GM12878 (cell line): ENCODE data around the gene NUDT7. TPM values are rescaled to one million over a fixed set of nuclear protein-coding genes. Genes with fewer than 3 reads are reported as not detected.

Experiments used
- ATAC-seq: fragments of 200-7000 bp; cut with Tn5 transposase; 3 replicates; pipeline ENCODE4 v1.9.1; 2020; ENCODE audit warnings: mild to moderate bottlenecking, moderate library complexity
- BruUV-seq: library from RNA; stranded (reverse); fragments of 400-500 nt; replicated peaks from 2 replicates; lab custom pipeline; 2021; lab: Mats Ljungman, UMichigan
- CTCF ChIA-PET: fragments of 300-600 bp; sonication (Branson Sonifier 250); formaldehyde crosslinking; extraction: SDS; loops from one replicate; lab custom pipeline; 2021; ENCODE audit warnings: inconsistent platforms; lab: Yijun Ruan, JAX
- POLR2A ChIA-PET: fragments of 350-600 bp; formaldehyde crosslinking; extraction: SDS; loops from one replicate; lab custom pipeline; 2021; ENCODE audit warnings: inconsistent platforms; lab: Charles Lee
- RAD21 ChIA-PET: fragments of 300-600 bp; sonication (Branson Sonifier 250); formaldehyde crosslinking; loops from one replicate; lab custom pipeline; 2023; ENCODE audit warnings: antibody characterized with exemption; ENCODE audit not compliant: unreplicated experiment; lab: Charles Lee
- SMC1A ChIA-PET: fragments of 300-600 bp; sonication (Branson Sonifier 250); formaldehyde crosslinking; loops from one replicate; lab custom pipeline; 2023; ENCODE audit not compliant: unreplicated experiment, uncharacterized antibody; lab: Charles Lee
- DNase-seq: peaks from one replicate; pipeline ENCODE4 v3.0.0-alpha.2; 2011; ENCODE audit warnings: low read depth, low spot score
- FAIRE-seq: peaks from 3 replicates; lab custom pipeline; 2011; peaks lifted over from hg19 to GRCh38; lab: Jason Lieb, UNC
- H2AFZ ChIP-seq: 2 replicates; pipeline ENCODE4 v1.6.0; 2011; ENCODE audit warnings: low read depth, low read length, control low read depth; ENCODE audit not compliant: control insufficient read depth
- H3K27ac ChIP-seq: 2 replicates; pipeline ENCODE4 v1.5.1; 2011; ENCODE audit warnings: control low read depth; ENCODE audit not compliant: control insufficient read depth, insufficient read depth
- H3K27me3 ChIP-seq, 2 experiments: replicated peaks in 1 of 2; 2 replicates each; pipeline versions ENCODE4 v1.6.0 to v1.6.1; 2011; ENCODE audit warnings: low read length in 1 of 2; ENCODE audit not compliant: control insufficient read depth in 2 of 2, insufficient read depth in 2 of 2
- H3K36me3 ChIP-seq, 2 experiments: 2 replicates each; pipeline ENCODE4 v1.5.1; 2011; ENCODE audit warnings: low read length in 1 of 2; ENCODE audit not compliant: control insufficient read depth in 2 of 2, insufficient read depth in 2 of 2
- H3K4me1 ChIP-seq: 2 replicates; pipeline ENCODE4 v1.6.1; 2011; ENCODE audit warnings: mild to moderate bottlenecking, low read length, moderate library complexity, mixed read lengths; ENCODE audit not compliant: control insufficient read depth, insufficient read depth
- H3K4me2 ChIP-seq: 2 replicates; pipeline ENCODE4 v1.6.0; 2011; ENCODE audit warnings: control low read depth; ENCODE audit not compliant: control insufficient read depth, insufficient read depth
- H3K4me3 ChIP-seq: fragments of 200-600 bp; sonication (generic); 2 replicates; pipeline ENCODE4 v1.5.1; 2016
- H3K79me2 ChIP-seq: 2 replicates; pipeline ENCODE4 v1.6.0; 2011; ENCODE audit warnings: low read length; ENCODE audit not compliant: control insufficient read depth, insufficient read depth
- H3K9ac ChIP-seq: 2 replicates; pipeline ENCODE4 v1.8.0; 2011; ENCODE audit warnings: low read length, control low read depth, mixed read lengths; ENCODE audit not compliant: control insufficient read depth, insufficient read depth
- H3K9me3 ChIP-seq: replicated peaks from 3 replicates; pipeline ENCODE4 v1.5.1; 2011; ENCODE audit warnings: mild to moderate bottlenecking, low read length; ENCODE audit not compliant: control insufficient read depth, insufficient read depth
- H4K20me1 ChIP-seq: 2 replicates; pipeline ENCODE4 v1.6.0; 2011; ENCODE audit not compliant: control insufficient read depth, insufficient read depth
- ETV6 ChIP-seq, 2 experiments: fragments of 450-650 bp in 1 of 2; IDR thresholded peaks in 1 of 2; conservative IDR thresholded peaks in 1 of 2; 2 replicates each; pipeline ENCODE4 v1.6.1; 2014; ENCODE audit warnings: antibody characterized with exemption in 1 of 2, borderline replicate concordance in 1 of 2, low read depth in 1 of 2, mild to moderate bottlenecking in 1 of 2, moderate library complexity in 1 of 2
- IKZF1 ChIP-seq: fragments of 450-650 bp; conservative IDR thresholded peaks from 2 replicates; pipeline ENCODE4 v1.6.1; 2017; ENCODE audit warnings: antibody characterized with exemption, mild to moderate bottlenecking
- IRF4 ChIP-seq: IDR thresholded peaks from 2 replicates; pipeline ENCODE4 v1.6.1; 2011; ENCODE audit warnings: low read depth, low read length
- RUNX3 ChIP-seq: IDR thresholded peaks from 2 replicates; pipeline ENCODE4 v1.6.1; 2012; ENCODE audit warnings: low read length, inconsistent platforms
- ZZZ3 ChIP-seq: IDR thresholded peaks from 2 replicates; pipeline ENCODE4 v1.6.1; 2011; ENCODE audit warnings: low read depth; ENCODE audit not compliant: control insufficient read depth, insufficient read length
- whole genome bisulfite sequencing: methylation state at CpG from one replicate; pipeline ENCODE4 v1.1.6; 2016; ENCODE audit warnings: low lambda C conversion rate; ENCODE audit not compliant: insufficient replicate concordance, insufficient coverage; ENCODE audit errors: missing lambda C conversion rate; 5-methylcytosine and 5-hydroxymethylcytosine counted together
- in situ Hi-C: fragments of 300-500 bp; cut with MboI; formaldehyde crosslinking; loops from 9 replicates; pipeline ENCODE4 v1.14.3; 2018; ENCODE audit warnings: mixed read lengths
- intact Hi-C: fragments of 100-400 bp; cut with micrococcal nuclease; formaldehyde crosslinking; loops from one replicate; pipeline ENCODE4 v1.14.2; 2022; ENCODE audit not compliant: unreplicated experiment
- polyA plus RNA-seq, 11 experiments: library from polyadenylated mRNA; depleted of rRNA in 4 of 11; unstranded in 6 of 11; stranded (reverse) in 5 of 11; fragments of >200 nt; fragmentation: Nextera tagmentation in 4 of 11; fragmentation: Illumina TruSeq in 1 of 11; extraction: Ambion mirVana in 4 of 11; extraction: Trizol in 1 of 11; gene quantifications; 1 replicate in 1 of 11; 2 replicates in 10 of 11; pipeline versions ENCODE4 v1.2.1 to v1.2.3, GENCODE V29; 2011 to 2016; ENCODE audit warnings: inconsistent platforms in 2 of 11, missing spikeins in 2 of 11, low read depth in 1 of 11
- total RNA-seq, 4 experiments: library from RNA; depleted of rRNA in 3 of 4; stranded (reverse); fragments of >200 nt in 3 of 4; fragmentation: Illumina TruSeq in 1 of 4; extraction: Trizol in 1 of 4; gene quantifications; 2 replicates each; pipeline versions ENCODE4 v1.2.1 to v1.2.3, GENCODE V29; 2013 to 2021

Gene NUDT7
- total and polyA plus RNA-seq, 10 of the 15 experiments (the other 5 are each of a cell fraction or from before 2014, with no cell fraction given): 2.8 to 14.3 (median 5.2) TPM

GRCh38 chr16:77732241-77732946 lies 10.1 kb downstream of the NUDT7 start:
- ChIA-PET CTCF (interaction anchor here (0.7 kb wide), 1 partner anchor 19 kb away, joined by 3 read pairs; no protein-coding TSS in a partner anchor), SMC1A (no interaction called here), POLR2A (no interaction called here), RAD21 (no interaction called here)
- H3K27me3 ChIP-seq: no peaks in the 10 kb centered on the region
- H3K4me3 ChIP-seq: no peak overlapping the region
- in situ Hi-C loops (no loop called here), intact Hi-C loops (no loop called here)
- H3K27ac ChIP-seq: no peak overlapping the region
- ATAC-seq (no peak), FAIRE-seq (no peak), DNase-seq (no peak)
- H3K4me1 ChIP-seq: no peaks in the 10 kb centered on the region
- no TSS peak for BruUV-seq
- no peaks in the 10 kb centered on the region for H3K79me2 ChIP-seq
- no peak overlapping the region for H3K9ac ChIP-seq
- H2AFZ ChIP-seq: no peak overlapping the region
- no peaks in the 10 kb centered on the region for H4K20me1 ChIP-seq
- H3K9me3 ChIP-seq: no peaks in the 10 kb centered on the region; the same call in 2 of the 3 replicates
- WGBS: 54% methylated on average over 8 of the region's 11 CpGs
- no peaks in the 10 kb centered on the region for H3K36me3 ChIP-seq
- no peak overlapping the region for H3K4me2 ChIP-seq
- TF ChIP-seq IKZF1 (no peak), IRF4 (no peak)

- Histone ChIP-seq H3K4me1 (no peaks in the 10 kb centered on the region), H3K27ac (no peak overlapping the region), H4K20me1 (no peaks in the 10 kb centered on the region), H3K4me3 (no peak overlapping the region), H3K27me3 (no peaks in the 10 kb centered on the region), H3K36me3 (no peaks in the 10 kb centered on the region), H3K4me2 (no peak overlapping the region), H3K9me3 (no peaks in the 10 kb centered on the region), H3K79me2 (no peaks in the 10 kb centered on the region), H2AFZ (no peak overlapping the region), H3K9ac (no peak overlapping the region)
- ChIA-PET SMC1A (no interaction called here), RAD21 (no interaction called here), CTCF (interaction anchor here (0.6 kb wide), 2 partner anchors 204 to 208 kb away, joined by 3 read pairs; no protein-coding TSS in a partner anchor), POLR2A (no interaction called here)
- ATAC-seq: peak; percentile 27; the same call in 1 of the 3 replicates
- intact Hi-C loops (no loop called here), in situ Hi-C loops (no loop called here)
- DNase-seq: no peak
- TF ChIP-seq ZZZ3 (no peak), ETV6 (conservative IDR thresholded peaks at IDR 0.05 in 1 of 2, IDR thresholded peaks at IDR 0.05 in 1 of 2; ENCODE audit: borderline replicate concordance in 1 of 2, low read depth in 1 of 2) (peak in 1 of 2 experiments; percentile 49; a peak in 1 of 4 replicates), RUNX3 (peak; percentile 74)
- no TSS peak for BruUV-seq
- WGBS: 7% methylated on average over 1 of the region's 1 CpG
- FAIRE-seq: no peak
Observed at GRCh38 chr16:77736879-77737278, 14.6 kb downstream of the NUDT7 start.
